Stomach (tissue), 4 donors: ENCODE data around the gene SETD4.

ENCODE experiments used
- CTCF ChIP-seq, 7 experiments: fragments of 450-650 bp in 4 of 7; fragments of 200-600 bp in 3 of 7; sonication (generic) in 3 of 7; IDR thresholded peaks; one replicate each; pipeline ENCODE4 v1.5.1; 2016 to 2019; ENCODE audit warnings: antibody characterized with exemption in 7 of 7, control low read depth in 2 of 7, mild to moderate bottlenecking in 1 of 7
- POLR2AphosphoS5 ChIP-seq, 3 donors: sonication (generic); formaldehyde crosslinking; IDR thresholded peaks; one replicate each; pipeline ENCODE4 v1.6.1; 2016; ENCODE audit warnings: antibody characterized with exemption in 3 of 3

GRCh38 chr21:36045993-36046392, 14.3 kb downstream of the SETD4 start:
- TF ChIP-seq CTCF (IDR thresholded peaks at IDR 0.05) (no peak), POLR2AphosphoS5 (IDR thresholded peaks at IDR 0.05) (no peak)
